ENCODE data around the gene PEX11A.

DNA sequence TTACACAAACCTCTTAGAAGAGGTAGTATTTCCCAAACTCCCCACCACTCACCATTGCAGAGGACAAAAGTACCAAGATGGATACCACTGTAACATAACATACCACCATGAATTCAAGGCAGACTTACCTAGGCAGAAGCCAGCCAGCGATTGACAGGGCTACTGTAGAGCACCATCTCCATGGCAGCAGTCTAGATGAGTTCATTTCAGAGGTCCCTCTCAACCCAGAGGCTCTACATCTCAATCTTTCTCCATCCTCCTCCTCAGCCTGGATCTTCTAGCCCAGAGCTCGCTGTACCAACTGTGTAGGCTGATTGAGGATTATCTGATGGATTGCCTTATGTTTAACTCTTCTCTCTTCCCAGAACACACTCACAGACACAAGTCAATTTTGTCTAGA lies 9.4 kb downstream of the PEX11A start:
- TF ChIP-seq, protein P1, sequence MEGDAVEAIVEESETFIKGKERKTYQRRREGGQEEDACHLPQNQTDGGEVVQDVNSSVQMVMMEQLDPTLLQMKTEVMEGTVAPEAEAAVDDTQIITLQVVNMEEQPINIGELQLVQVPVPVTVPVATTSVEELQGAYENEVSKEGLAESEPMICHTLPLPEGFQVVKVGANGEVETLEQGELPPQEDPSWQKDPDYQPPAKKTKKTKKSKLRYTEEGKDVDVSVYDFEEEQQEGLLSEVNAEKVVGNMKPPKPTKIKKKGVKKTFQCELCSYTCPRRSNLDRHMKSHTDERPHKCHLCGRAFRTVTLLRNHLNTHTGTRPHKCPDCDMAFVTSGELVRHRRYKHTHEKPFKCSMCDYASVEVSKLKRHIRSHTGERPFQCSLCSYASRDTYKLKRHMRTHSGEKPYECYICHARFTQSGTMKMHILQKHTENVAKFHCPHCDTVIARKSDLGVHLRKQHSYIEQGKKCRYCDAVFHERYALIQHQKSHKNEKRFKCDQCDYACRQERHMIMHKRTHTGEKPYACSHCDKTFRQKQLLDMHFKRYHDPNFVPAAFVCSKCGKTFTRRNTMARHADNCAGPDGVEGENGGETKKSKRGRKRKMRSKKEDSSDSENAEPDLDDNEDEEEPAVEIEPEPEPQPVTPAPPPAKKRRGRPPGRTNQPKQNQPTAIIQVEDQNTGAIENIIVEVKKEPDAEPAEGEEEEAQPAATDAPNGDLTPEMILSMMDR (IDR thresholded peaks at IDR 0.05; ENCODE audit: low read length): no peak
- no peak for TF ChIP-seq EZH2 (IDR thresholded peaks at IDR 0.05; ENCODE audit: borderline replicate concordance, low read length)

Measured in OCI-LY1 (cell line).